Measurements from ENCODE around the gene MACROD2.

DNA sequence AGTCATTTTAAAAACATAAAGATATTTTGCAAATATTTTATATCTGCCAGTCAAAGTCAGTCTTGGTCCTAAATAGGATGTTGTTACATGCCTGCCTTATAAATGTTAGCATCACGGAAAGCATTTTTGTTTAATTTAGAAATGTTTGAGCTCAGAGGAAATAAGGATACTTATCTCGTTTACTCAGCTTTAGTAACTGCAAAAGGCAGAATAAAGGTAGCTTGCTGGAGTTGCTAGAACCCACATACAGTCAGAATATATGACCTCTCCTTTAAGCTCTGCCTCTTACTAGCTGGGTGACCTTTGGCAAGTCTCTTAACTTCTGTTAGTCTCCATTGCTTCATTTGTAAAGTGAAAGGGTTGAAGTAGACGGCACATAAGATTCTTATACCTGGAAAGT is 1710.7 kb downstream of the MACROD2 start:
- no peak for TF ChIP-seq POLR2A (IDR thresholded peaks at IDR 0.05)
- TF ChIP-seq, protein P1, sequence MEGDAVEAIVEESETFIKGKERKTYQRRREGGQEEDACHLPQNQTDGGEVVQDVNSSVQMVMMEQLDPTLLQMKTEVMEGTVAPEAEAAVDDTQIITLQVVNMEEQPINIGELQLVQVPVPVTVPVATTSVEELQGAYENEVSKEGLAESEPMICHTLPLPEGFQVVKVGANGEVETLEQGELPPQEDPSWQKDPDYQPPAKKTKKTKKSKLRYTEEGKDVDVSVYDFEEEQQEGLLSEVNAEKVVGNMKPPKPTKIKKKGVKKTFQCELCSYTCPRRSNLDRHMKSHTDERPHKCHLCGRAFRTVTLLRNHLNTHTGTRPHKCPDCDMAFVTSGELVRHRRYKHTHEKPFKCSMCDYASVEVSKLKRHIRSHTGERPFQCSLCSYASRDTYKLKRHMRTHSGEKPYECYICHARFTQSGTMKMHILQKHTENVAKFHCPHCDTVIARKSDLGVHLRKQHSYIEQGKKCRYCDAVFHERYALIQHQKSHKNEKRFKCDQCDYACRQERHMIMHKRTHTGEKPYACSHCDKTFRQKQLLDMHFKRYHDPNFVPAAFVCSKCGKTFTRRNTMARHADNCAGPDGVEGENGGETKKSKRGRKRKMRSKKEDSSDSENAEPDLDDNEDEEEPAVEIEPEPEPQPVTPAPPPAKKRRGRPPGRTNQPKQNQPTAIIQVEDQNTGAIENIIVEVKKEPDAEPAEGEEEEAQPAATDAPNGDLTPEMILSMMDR (IDR thresholded peaks at IDR 0.05), result no peak
